Measurements from ENCODE around the gene CFAP73. TPM values are rescaled to one million over a fixed set of nuclear protein-coding genes. Genes with fewer than 3 reads are reported as not detected.

Gene CFAP73
- total RNA-seq, 6 experiments from 2014 or later = 0.17 TPM; not detected in 5

DNA sequence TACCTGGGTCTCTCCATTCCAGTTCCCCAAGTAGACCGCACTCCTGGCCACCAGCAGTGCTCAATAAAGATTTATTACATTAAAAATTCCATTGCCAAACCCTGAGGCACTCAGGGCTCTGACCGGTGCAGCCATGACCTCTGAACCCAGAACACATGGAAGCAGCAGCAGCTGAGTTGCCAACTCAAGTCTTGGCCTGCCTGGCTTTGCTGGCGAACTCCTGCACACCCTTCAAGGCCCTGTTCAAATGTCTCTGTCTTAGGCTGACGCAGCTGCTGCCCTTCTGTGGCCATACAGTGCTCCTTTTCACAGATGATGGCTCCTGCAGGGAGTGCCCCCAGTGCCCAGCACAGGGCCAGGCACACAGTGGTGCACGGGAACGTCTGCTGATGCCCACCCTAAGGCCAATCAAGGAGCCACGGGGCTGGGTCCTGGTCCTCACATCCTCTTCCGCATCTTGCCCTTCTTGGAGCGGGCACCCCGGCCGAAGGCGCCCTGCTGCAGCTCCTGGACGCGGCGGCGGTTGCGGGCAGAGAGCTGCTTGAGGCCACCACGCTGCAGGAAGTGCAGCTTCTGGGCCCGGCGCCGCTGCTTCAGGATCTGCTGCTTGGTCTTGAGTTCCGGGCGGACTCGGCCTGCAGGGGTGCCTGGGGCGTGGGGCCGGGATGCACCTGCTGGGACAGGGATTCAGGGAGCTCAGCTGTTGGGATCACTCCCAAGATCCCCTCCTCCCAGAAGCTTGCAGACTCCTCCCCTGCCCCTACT, 9.1 kb downstream of the CFAP73 start:
- TF ChIP-seq, protein P1, sequence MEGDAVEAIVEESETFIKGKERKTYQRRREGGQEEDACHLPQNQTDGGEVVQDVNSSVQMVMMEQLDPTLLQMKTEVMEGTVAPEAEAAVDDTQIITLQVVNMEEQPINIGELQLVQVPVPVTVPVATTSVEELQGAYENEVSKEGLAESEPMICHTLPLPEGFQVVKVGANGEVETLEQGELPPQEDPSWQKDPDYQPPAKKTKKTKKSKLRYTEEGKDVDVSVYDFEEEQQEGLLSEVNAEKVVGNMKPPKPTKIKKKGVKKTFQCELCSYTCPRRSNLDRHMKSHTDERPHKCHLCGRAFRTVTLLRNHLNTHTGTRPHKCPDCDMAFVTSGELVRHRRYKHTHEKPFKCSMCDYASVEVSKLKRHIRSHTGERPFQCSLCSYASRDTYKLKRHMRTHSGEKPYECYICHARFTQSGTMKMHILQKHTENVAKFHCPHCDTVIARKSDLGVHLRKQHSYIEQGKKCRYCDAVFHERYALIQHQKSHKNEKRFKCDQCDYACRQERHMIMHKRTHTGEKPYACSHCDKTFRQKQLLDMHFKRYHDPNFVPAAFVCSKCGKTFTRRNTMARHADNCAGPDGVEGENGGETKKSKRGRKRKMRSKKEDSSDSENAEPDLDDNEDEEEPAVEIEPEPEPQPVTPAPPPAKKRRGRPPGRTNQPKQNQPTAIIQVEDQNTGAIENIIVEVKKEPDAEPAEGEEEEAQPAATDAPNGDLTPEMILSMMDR (IDR thresholded peaks at IDR 0.05) = no peak
- Mint-ChIP-seq H3K27me3 (ENCODE audit: insufficient read depth) (peaks cover 15% of the 10 kb centered on the region), H3K36me3 (ENCODE audit: low read depth) (peaks cover 13% of the 10 kb centered on the region), H3K9me3 (no peaks in the 10 kb centered on the region), H3K4me1 (ENCODE audit: low read depth) (peaks cover 12% of the 10 kb centered on the region), H3K4me3 (no peak overlapping the region), H3K27ac (no peak overlapping the region)
- no peak for DNase-seq

DNA sequence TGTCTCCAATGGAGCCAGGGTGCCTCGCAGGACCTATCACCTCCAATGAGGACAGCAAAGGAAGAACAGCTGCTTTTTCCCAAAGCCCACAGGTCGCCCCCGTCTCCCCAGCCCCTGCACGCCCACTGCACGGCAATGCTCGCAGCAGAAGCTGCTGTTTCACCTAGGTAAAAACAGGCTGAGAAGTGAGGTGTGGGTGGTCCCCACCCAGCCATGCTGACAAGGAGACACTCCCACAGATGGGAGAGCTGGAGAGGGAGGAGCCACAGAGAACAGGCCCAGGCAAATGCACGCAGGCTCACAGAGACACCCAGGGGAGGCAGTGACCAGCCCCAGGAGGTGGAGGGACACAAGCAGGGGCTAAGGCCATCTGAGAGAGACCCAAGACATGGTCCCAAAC, 10.4 kb downstream of the CFAP73 start:
- no peak for DNase-seq
- Mint-ChIP-seq H3K27ac (no peak overlapping the region), H3K9me3 (no peaks in the 10 kb centered on the region), H3K36me3 (ENCODE audit: low read depth) (peaks cover 13% of the 10 kb centered on the region), H3K4me3 (no peak overlapping the region), H3K27me3 (ENCODE audit: insufficient read depth) (peaks cover 9% of the 10 kb centered on the region), H3K4me1 (ENCODE audit: low read depth) (peaks cover 12% of the 10 kb centered on the region)
- TF ChIP-seq, protein P1 (IDR thresholded peaks at IDR 0.05) = no peak

DNA sequence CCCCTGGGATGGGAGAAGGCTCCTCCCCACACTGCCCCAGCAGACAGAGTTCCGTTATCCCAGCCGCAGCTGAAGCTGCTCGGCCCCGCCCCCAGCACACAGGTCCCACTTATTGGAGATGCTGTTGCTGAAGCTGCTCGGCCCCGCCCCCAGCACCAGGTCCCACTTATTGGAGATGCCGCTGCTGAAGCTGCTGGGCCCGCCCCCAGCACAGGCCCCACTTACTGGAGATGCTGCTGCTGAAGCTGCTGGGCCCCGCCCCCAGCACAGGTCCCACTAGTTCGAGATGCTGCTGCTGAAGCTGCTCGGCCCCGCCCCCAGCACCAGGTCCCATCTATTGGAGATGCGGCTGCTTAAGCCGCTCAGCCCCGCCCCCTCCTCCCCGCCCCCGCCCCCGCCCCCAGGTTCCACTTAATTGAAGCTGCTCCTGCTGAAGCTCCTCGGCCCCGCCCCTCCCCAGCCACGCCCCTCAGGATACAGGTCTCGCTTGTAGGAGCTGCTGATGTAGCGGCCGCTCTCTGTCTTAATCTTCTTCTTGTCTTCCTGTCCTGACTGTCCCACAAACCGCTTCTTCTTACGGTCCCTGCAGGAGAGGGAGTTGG, 12.0 kb downstream of the CFAP73 start:
- H3K9me3 Mint-ChIP-seq = no peaks in the 10 kb centered on the region
- peaks cover 17% of the 10 kb centered on the region for H3K36me3 Mint-ChIP-seq (ENCODE audit: low read depth)
- H3K27ac Mint-ChIP-seq = no peak overlapping the region
- H3K4me3 Mint-ChIP-seq = no peak overlapping the region
- peaks cover 12% of the 10 kb centered on the region for H3K4me1 Mint-ChIP-seq (ENCODE audit: low read depth)
- TF ChIP-seq, protein P1 (IDR thresholded peaks at IDR 0.05) = no peak
- DNase-seq = no peak
- H3K27me3 Mint-ChIP-seq (ENCODE audit: insufficient read depth) = peaks cover 2% of the 10 kb centered on the region; the same call in 1 of the 2 replicates

DNA sequence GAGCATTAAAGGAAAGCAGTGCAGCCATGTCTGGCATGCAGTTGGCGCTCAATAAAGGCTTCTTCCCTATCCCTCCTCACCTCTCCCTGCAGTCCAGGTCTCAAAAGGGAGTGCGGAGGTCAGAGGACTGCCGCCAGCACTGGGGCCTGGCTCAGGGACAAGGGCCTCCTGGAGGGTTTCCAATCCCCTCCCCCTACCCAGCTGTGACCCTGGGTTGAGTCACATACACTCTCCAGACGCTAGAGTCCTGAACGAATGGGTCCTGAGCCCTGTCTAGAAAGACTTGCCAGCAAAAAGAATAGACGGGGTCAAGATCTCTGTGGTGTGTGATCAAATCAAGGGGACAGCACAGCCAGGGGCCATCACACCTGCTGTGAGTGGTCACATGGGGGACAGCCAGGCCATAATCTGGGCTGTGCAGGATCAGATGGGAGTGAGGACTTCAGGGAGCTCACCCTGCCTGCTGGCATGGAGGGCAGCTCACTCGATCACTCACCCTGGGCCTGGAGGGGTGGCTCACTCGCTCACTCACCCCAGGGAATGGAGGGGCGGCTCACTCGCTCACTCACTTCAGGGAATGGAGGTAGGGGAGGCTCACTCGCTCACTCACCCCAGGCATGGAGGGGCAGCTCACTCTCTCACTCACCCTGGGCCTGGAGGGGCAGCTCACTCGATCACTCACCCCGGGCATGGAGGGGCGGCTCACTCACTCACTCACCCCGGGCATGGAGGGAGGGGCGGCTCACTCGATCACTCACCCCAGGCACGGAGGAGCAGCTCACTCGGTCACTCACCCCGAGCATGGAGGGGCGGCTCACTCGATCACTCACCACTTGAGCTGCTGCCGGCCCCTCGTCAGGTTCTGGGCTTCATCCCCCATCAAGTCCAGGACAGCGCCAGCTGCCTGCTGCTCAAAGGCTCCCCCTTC, 12.8 kb downstream of the CFAP73 start:
- no peak for DNase-seq

DNA sequence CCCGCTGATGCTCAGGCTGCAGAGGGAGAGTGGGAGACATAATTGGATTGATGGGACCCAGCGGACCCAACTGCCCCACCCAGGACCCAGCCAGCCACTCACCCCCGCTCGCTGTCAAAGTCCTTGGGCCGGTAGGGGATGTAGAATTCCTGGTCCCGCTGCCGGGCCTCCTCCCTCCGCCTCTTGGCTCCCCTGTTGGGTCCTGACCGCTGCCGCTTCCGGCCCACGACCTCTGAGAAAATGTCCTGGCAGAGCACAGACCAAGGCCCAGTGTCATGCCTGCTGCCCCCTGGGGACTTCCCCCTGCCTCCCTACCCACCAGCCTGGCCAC, 13.5 kb downstream of the CFAP73 start:
- H3K36me3 Mint-ChIP-seq (ENCODE audit: low read depth) = peaks cover 17% of the 10 kb centered on the region
- no peak overlapping the region for H3K4me3 Mint-ChIP-seq
- H3K27ac Mint-ChIP-seq = no peak overlapping the region
- DNase-seq = no peak
- TF ChIP-seq, protein P1 (IDR thresholded peaks at IDR 0.05) = no peak
- H3K4me1 Mint-ChIP-seq (ENCODE audit: low read depth) = peaks cover 12% of the 10 kb centered on the region
- H3K9me3 Mint-ChIP-seq = no peaks in the 10 kb centered on the region
- H3K27me3 Mint-ChIP-seq (ENCODE audit: insufficient read depth) = peaks cover 2% of the 10 kb centered on the region; the same call in 1 of the 2 replicates

More for the DNA sequence above, 12.8 kb downstream of the CFAP73 start:
- H3K4me3 Mint-ChIP-seq = no peak overlapping the region
- H3K27me3 Mint-ChIP-seq (ENCODE audit: insufficient read depth) = peaks cover 2% of the 10 kb centered on the region; the same call in 1 of the 2 replicates
- peak overlapping the region; percentile 19; the same call in 1 of the 2 replicates for H3K27ac Mint-ChIP-seq
- TF ChIP-seq, protein P1 (IDR thresholded peaks at IDR 0.05) = no peak
- H3K4me1 Mint-ChIP-seq (ENCODE audit: low read depth) = peaks cover 12% of the 10 kb centered on the region
- no peaks in the 10 kb centered on the region for H3K9me3 Mint-ChIP-seq
- H3K36me3 Mint-ChIP-seq (ENCODE audit: low read depth) = peaks cover 17% of the 10 kb centered on the region
